HG02763 (cell line): Measurements from ENCODE around the gene MYOM3.
"Not testable (repeated sequence)": the region's sequence is repeated elsewhere in the genome, so short reads cannot be mapped to it uniquely, and the experiment has no call there.

Experiments
- ATAC-seq: cut with Tn5 transposase; IDR thresholded peaks from one replicate; pipeline ENCODE4 v1.9.1; 2021; ENCODE audit warnings: mild to moderate bottlenecking, moderate library complexity; ENCODE audit not compliant: unreplicated experiment

MYOM3 gene

GRCh38 chr1:24008574-24009184 lies 103.3 kb downstream of the MYOM3 start:
- ATAC-seq: not testable (repeated sequence)

GRCh38 chr1:24007079-24007478 lies 104.9 kb downstream of the MYOM3 start:
- ATAC-seq: no peak
